G401 (cell line): ENCODE results near the gene LRRTM4. TPM values are rescaled to one million over a fixed set of nuclear protein-coding genes. Genes with fewer than 3 reads are reported as not detected.
"Not testable (repeated sequence)": the region's sequence is repeated elsewhere in the genome, so short reads cannot be mapped to it uniquely, and the experiment has no call there.

Source experiments
- DNase-seq: peaks from one replicate; pipeline ENCODE4 v3.0.0-alpha.2; 2015; ENCODE audit warnings: low spot score
- in situ Hi-C: cut with HindIII; loops from 2 replicates; pipeline ENCODE4 v1.10.0; 2016; ENCODE audit warnings: low sequenced_read_pairs, mixed read lengths
- total RNA-seq: library from RNA; depleted of rRNA; stranded (reverse); fragments of >200 nt; shearing (Covaris generic); gene quantifications from 2 replicates; pipeline ENCODE4 v1.2.3, GENCODE V29; 2014

LRRTM4 gene
- total RNA-seq, 1 experiment from 2014 or later, result not detected

DNA sequence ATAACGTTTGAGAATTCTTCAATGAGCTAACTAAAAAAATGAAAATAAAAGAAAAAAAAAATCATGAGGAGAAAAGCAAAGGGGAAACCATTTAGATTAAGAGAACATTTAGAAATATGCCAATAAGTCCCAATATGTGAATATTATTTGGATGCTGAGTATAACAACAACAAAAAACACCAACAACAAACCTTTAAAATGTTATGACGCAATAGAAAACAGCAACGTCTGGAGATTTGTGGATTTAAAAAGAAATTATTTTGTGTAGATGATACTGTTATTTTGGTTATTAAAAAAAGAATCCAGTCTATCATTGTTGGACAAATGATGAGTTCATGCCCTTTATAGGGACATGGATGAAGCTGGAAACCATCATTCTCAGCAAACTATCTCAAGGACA lies 417.2 kb downstream of the LRRTM4 start:
- in situ Hi-C loops, result no loop called here
- DNase-seq, result no peak

DNA sequence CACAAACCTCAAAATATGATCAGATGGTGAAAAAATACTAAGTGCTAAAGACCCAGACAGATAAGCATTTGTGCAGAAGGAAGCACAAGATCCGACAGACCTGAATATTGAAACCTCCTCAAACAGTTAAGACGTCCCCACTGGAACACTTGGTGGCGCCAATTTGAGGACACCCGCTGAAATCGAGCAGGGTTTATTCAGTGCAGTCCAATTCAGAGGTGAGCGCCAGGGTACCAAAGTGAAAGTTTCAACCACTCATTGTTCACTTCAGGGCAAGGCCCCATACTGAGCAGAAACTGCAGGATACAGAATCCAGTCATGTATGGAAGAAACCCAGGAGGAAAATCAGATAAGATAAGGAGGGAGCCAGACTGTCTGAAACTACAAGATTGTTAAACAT lies 417.6 kb downstream of the LRRTM4 start:
- in situ Hi-C loops, result no loop called here
- no peak for DNase-seq

DNA sequence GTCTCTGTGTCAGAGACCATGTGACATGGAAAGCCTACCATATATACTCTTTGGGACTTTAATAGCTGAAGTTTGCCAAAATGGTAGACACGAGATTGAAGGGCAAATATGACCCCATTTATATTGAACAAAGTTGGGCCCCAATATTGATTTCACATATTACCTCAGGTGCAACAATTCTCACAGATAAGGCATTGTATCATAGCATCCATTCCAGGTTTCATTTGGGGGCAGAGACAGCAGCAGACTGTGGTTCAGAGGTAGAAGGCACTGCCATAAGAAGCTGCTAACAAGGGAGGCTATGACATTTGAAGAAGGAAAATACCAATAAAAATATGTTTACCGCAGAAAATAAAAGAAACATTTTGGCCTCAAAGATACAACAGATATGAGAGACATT lies 419.2 kb downstream of the LRRTM4 start:
- in situ Hi-C loops, result no loop called here
- DNase-seq, result no peak

DNA sequence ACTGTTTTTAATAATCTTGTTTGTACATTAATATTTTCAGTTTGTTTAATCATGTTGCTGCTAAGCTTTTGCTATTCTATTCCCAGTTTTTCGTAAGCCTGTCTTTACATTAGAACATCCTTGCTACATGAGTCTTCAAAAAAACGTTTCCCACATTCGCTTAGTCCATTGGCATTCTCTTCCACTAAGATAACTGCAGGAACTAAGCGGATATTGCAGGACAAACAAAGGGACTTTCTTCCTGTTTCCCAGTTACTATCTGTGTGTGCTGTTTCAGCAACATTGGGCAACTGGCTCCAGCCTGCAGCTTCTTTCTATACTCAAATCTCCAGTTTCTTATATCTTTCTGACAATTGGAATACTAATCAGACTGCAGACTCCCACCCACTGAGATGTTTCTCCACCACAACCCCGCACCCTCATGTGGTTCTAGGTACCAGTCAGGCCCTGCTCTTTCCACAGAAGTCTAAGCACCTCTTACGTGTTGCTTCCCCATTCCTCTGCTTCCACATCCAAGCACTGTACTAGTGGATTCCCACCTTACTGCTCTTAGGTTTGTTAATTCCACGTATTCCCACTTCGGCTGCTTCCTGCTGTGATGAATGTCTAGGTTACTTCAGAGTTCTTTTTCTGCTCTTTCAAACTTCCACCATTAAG lies 420.3 kb downstream of the LRRTM4 start:
- DNase-seq, result no peak
- in situ Hi-C loops, result no loop called here

DNA sequence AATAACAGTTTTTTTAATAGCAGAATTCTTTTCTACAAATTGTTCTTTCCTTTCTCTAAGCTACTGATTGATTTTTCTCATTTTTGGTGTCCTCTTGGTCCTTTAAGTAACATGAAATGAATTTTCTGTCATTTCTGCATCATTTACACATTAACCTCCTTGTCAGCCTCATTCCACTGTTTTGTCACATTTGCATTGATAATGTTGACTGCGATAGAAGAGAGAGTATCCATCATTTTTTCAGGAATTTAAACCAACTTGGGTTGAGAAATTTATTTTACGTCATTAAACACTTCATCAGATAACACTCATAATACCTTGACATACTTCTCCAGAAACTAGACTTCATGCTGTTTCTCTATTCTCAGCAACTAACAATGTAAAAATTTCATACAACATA lies 422.2 kb downstream of the LRRTM4 start:
- DNase-seq, result no peak
- in situ Hi-C loops, result no loop called here

DNA sequence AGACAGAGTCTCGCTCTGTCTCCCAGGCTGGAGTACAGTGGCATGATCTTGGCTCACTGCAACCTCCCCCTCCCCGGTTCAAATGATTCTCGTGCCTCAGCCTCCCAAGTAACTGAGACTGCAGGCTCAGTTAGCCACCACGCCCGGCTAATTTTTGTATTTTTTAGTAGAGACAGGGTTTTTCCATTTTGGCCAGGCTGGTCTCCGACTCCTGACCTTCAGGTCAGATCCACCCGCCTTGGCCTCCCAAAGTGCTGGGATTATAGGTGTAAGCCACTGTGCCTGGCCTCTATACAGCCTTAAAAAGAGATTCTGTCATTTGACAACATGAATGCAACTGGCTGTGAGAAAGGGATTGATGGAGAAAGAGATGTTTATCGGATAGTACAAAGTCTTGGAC lies 426.7 kb downstream of the LRRTM4 start:
- DNase-seq, result not testable (repeated sequence)

DNA sequence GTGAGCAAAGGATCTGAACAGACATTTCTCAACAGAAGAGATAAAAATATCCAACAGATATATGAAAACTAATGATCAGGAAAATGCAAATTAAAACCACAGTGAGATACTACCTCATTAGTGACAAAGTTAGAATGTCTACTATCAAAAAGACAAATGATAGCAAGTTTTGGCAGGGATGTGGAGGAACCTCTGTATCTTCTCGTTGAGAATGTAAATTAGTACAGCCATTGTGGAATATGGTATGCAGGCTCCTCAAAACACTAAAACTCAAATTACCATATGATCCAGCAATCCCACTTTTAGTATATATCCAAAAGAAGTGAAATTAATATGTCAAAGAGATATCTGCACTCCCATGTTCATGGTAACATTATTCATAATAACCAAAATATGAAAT lies 427.1 kb downstream of the LRRTM4 start:
- in situ Hi-C loops, result no loop called here
- DNase-seq, result no peak

More for the DNA sequence above, 426.7 kb downstream of the LRRTM4 start:
- in situ Hi-C loops, result not testable (repeated sequence)

DNA sequence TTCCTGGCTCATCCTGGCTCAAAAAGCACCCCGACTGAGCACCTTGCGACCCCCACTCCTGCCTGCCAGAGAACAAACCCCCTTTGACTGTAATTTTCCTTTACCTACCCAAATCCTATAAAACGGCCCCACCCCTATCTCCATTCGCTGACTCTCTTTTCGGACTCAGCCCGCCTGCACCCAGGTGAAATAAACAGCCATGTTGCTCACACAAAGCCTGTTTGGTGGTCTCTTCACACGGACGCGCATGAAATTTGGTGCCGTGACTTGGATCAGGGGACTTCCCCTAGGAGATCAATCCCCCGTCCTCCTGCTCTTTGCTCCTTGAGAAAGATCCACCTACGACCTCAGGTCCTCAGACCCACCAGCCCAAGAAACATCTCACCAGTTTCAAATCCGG lies 433.8 kb downstream of the LRRTM4 start:
- not testable (repeated sequence) for DNase-seq

DNA sequence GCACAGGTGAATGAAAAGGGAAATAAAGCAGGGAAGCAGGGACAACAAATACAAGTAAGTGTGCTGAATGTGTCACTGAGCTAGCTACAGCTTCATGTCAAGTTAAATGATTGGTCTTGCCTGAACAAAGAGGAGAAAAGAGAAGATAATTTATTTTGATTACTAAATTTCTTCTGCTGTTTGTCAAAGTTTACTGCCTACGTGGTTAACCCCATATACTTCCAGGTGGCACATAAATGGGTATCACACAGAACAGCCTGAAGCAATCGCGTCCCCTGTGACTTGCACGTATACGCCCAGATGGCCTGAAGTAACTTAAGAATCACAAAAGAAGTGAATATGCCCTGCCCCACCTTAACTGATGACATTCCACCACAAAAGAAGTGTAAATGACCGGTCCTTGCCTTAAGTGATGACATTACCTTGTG lies 434.2 kb downstream of the LRRTM4 start:
- DNase-seq, result no peak
- in situ Hi-C loops, result no loop called here

More for the DNA sequence above, 433.8 kb downstream of the LRRTM4 start:
- in situ Hi-C loops, result not testable (repeated sequence)

DNA sequence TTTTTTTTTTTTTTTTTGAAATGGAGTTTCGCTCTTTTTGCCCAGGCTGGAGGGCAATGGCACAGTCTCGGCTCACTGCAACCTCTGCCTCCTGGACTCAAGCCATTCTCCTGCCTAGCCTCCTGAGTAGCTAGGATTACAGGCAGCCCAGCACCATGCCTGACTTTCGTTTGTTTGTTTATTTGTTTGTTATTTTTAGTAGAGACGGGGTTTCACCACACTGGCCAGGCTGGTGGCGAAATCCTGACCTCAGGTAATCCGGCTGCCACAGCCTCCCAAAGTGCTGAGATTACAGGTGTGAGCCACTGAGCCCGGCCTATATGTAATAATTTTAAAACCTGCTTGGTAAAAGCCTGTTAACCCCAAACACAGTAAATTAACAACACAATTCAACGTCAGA lies 435.7 kb downstream of the LRRTM4 start:
- in situ Hi-C loops, result no loop called here
- no peak for DNase-seq

DNA sequence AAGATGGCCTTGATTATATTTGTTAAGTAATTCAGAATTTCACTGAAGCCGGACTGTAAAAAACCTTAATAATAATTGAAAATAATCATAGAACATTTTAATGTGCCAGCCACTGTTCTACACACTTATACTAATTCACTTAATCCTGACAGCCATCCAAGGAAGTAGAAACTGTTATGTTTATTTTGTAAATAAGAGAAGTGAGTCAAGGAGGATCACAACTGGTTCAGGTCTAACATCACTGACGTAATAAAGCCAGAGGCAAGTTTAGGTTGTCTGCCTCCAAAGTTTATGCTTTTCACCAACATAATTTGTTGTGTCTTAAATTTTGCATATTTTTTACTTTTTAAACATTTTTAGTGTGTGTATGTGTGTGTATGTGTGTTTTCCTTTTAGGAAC lies 436.1 kb downstream of the LRRTM4 start:
- DNase-seq, result no peak
- in situ Hi-C loops, result no loop called here

DNA sequence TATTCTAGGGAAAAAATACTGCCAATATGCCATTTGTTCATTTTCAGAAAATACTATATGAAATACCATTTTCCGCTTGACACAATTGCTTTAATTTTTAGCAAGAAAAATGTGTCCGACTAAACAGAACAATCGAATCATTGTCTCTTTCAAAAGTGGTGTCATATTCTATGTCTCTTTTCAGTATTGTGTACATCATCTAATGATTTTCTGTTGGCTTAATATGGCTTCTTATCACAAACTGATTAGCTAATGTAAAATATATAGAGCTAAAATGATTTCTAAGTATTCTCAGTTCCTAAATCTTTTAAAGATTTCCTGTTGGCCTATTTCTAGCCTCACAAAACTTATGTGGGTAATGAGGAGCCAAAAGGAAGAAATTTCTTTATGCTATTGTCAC lies 436.6 kb downstream of the LRRTM4 start:
- no peak for DNase-seq
- in situ Hi-C loops, result no loop called here

DNA sequence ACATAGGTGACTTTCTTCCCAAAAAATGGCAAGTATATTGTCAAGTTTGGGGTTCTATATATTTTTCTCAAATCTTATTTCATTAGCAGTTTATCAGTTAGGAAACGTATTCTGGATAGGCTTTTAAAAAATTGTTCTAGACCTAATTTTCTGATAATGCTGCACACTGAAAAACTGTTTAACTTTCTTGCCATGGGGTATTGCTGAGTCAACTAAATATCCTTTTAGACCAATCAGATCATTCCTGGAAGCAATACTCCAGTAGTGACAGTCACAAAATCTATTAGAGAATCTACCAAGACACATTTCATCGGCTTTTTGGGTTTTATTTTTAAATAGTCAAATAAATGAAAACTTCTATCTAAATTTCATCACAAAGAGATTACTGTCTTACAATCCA lies 440.6 kb downstream of the LRRTM4 start:
- DNase-seq, result no peak
- in situ Hi-C loops, result no loop called here

DNA sequence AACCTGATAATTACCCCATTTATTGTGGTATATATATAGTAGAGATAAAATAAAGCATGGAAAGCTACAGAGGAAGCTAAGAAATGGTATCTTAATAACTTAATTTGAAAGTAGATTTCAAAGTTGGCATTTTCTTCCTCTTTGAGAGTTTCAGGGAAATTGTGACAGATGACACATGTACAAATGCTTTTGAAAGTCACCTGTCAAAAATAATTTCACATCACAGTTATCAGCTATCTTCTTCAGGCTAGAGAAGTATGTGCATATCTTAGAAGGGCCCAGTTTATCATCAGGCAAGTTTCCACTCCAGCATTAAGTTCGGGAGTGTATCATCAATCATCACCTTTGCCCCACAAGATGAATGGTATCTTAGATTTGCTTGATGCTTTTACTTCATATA lies 457.9 kb downstream of the LRRTM4 start:
- in situ Hi-C loops, result no loop called here
- DNase-seq, result no peak

DNA sequence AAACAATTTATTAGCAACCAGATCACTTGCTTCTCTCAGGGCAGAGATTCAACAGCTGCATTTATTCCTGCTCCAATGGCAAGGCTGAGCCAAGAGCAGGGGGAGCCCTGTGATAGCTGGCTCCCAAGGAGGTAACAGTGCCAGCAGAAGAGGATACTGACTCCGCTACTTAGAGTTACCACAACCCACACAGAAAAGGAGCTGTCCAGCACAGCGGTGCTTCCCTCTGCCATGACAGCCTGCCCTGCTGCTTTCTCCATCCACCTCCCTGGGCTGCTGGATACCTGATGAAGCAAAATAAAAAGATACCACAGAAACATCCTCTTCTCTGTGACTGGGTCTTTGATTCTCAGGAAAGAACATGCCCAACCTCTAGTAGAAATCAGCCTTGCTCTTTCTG lies 467.2 kb downstream of the LRRTM4 start:
- no peak for DNase-seq
- in situ Hi-C loops, result no loop called here

DNA sequence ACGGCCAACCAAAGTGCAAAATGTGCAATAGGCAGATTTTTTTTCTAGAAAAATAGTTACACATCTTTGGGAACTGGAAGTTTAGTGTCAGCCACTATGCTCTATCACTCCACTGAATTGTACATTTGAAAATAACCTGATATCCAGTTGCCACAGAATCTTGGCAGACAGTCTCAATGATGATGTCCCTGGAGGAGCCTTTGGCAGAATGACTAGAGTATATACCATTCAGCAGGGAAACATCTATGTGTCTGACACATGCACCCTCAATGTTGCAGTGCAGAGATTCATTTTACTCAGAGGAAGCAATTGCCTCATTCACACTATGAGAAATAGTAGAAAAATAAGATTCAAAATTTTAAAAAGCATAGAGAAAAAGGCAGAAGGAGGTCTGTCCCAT lies 475.8 kb downstream of the LRRTM4 start:
- in situ Hi-C loops, result no loop called here
- DNase-seq, result no peak

DNA sequence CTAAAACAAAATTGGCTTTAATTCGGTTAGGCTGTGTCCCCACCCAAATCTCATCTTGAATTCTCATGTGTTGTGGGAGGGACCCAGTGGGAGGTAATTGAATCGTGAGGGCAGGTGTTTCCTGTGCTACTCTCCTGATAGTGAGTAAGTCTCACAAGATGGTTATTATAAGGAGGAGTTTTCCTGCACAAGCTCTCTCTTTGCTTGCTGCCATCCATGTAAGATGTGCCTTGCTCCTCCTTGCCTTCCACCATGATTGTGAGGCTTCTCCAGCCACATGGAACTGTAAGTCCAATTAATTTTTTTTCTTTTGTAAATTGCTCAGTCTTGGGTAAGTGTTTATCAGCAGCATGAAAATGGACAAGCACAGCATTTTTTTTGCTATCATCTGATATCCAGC lies 476.7 kb downstream of the LRRTM4 start:
- DNase-seq, in situ Hi-C loops: not testable (repeated sequence)

DNA sequence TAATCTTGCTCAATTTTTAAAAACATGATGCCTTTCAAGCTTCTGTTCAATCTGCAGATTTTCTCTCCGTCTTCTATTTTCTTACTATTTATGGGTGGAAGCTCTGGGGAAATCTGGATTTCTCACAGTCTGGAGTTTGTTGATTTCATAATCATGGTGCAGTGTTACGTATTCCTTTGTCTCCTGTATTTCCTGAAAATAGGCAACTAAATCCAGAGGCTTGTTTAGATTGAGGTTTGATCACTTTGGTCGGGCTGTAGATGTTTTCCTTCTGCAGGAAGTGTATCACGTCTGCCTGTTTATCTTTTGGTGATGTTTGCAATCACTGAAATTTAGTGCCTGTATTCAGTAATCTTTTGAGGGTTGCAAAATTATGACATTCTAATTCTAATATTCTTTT lies 487.7 kb downstream of the LRRTM4 start:
- in situ Hi-C loops, result no loop called here
- no peak for DNase-seq

DNA sequence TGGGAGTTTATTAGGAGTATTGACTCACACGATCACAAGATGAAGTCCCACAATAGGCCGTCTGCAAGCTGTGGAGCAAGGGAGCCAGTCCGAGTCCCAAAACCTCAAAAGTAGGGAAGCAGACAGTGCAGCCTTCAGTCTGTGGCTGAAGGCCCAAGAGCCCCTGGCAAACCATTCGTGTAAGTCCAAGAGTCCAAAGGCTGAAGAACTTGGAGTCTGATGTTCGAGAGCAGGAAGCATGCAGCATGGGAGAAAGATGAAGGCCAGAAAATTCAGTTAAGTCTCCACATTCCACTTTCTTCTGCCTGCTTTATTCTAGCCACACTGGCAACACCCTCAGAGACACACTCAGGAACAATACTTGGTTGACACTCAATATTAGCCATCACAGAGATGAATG lies 492.9 kb downstream of the LRRTM4 start:
- DNase-seq, in situ Hi-C loops: not testable (repeated sequence)

DNA sequence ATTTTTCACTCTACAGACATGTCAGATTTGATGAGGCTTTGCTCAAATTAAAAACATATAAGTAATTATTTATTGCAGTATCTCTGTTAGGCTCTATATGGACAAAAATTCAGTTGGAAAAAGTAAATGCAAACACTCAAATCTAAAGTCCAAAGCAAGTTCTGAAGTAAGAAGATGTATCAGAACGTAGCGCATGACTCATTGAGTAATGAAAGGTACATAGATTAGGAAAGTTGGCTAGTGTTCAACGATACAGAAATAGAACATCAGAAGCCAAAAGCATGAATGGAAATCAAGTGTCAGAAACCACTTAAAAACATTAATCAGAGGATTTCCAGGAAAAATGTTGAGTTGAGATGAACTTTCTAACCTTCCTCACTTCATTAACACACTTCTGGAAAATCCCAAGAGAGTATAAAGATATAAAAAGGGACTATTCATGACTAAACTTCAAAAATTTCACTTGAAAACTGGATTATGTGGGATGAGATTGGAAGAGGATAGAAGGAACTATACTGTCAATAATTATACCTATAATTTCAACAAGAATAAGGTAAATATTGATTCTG lies 494.1 kb downstream of the LRRTM4 start:
- in situ Hi-C loops, result no loop called here
- DNase-seq, result no peak

DNA sequence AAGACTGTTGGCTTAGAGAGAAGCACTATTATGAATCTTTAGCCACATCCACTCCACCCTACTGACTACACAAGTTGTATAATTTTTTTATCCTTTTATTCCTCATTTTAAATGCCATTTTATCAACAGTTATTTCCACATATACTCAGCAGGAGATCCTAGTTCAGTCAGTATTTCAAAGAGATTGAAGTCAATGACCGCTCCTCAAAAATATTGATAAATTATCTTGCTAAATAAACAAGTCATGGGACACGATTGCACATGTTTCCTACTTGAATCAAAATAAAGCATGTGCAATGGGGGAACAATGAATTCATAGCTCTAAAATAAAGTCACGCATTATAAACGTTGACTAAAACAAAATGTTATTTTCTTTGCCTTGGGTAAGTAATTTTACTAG lies 496.5 kb downstream of the LRRTM4 start:
- in situ Hi-C loops, result no loop called here
- DNase-seq, result no peak
